ENCODE data around the gene THRSP. TPM values are rescaled to one million over a fixed set of nuclear protein-coding genes. Genes with fewer than 3 reads are reported as not detected.

The THRSP gene
- total and polyA plus RNA-seq, 2 experiments from 2014 or later: not detected

GRCh38 chr11:78038697-78039313 lies 24.9 kb upstream of the THRSP start:
- Histone ChIP-seq H3K27me3 (ENCODE audit: insufficient read depth) (no peaks in the 10 kb centered on the region), H3K79me2 (replicated peaks; ENCODE audit: insufficient read depth) (no peaks in the 10 kb centered on the region), H4K20me1 (replicated peaks; ENCODE audit: insufficient read depth) (no peaks in the 10 kb centered on the region), H3K27ac (ENCODE audit: low read depth) (no peak overlapping the region), H3K4me2 (no peak overlapping the region), H3K4me3 (no peak overlapping the region), H3F3A (replicated peaks; ENCODE audit: low read depth) (no peaks in the 10 kb centered on the region), H3K4me1 (ENCODE audit: insufficient read depth) (peaks cover 3% of the 10 kb centered on the region), H3K36me3 (ENCODE audit: insufficient read depth) (no peaks in the 10 kb centered on the region), H2AFZ (no peak overlapping the region), H3K9me2 (ENCODE audit: insufficient read depth) (peaks cover 6% of the 10 kb centered on the region; the same call in 1 of the 2 replicates)
- peaks cover 19% of the 10 kb centered on the region for H3K4me1 Mint-ChIP-seq
- H3K36me3 Mint-ChIP-seq (ENCODE audit: low read depth): no peaks in the 10 kb centered on the region
- no peak for ATAC-seq
- peaks cover 4% of the 10 kb centered on the region for H3K27me3 Mint-ChIP-seq (ENCODE audit: insufficient read depth, low read depth, poor library complexity)
- H3K9me3 Mint-ChIP-seq: no peaks in the 10 kb centered on the region
- no peak overlapping the region for H3K27ac Mint-ChIP-seq
- no peak overlapping the region for H3K4me3 Mint-ChIP-seq
- TF ChIP-seq ZNF462 (CRISPR knock-in tag; IDR thresholded peaks at IDR 0.05): no peak
- no peak for TF ChIP-seq EZH2phosphoT487 (IDR thresholded peaks at IDR 0.05; ENCODE audit: unreplicated experiment)
- no peak for TF ChIP-seq ETS1 (IDR thresholded peaks at IDR 0.05)
- no peak for TF ChIP-seq ZNF114 (CRISPR knock-in tag; IDR thresholded peaks at IDR 0.05)
- TF ChIP-seq, protein P1, sequence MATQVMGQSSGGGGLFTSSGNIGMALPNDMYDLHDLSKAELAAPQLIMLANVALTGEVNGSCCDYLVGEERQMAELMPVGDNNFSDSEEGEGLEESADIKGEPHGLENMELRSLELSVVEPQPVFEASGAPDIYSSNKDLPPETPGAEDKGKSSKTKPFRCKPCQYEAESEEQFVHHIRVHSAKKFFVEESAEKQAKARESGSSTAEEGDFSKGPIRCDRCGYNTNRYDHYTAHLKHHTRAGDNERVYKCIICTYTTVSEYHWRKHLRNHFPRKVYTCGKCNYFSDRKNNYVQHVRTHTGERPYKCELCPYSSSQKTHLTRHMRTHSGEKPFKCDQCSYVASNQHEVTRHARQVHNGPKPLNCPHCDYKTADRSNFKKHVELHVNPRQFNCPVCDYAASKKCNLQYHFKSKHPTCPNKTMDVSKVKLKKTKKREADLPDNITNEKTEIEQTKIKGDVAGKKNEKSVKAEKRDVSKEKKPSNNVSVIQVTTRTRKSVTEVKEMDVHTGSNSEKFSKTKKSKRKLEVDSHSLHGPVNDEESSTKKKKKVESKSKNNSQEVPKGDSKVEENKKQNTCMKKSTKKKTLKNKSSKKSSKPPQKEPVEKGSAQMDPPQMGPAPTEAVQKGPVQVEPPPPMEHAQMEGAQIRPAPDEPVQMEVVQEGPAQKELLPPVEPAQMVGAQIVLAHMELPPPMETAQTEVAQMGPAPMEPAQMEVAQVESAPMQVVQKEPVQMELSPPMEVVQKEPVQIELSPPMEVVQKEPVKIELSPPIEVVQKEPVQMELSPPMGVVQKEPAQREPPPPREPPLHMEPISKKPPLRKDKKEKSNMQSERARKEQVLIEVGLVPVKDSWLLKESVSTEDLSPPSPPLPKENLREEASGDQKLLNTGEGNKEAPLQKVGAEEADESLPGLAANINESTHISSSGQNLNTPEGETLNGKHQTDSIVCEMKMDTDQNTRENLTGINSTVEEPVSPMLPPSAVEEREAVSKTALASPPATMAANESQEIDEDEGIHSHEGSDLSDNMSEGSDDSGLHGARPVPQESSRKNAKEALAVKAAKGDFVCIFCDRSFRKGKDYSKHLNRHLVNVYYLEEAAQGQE (IDR thresholded peaks at IDR 0.05; ENCODE audit: unreplicated experiment): no peak
- no peak for TF ChIP-seq POLR2AphosphoS5 (IDR thresholded peaks at IDR 0.05; ENCODE audit: low read depth)
- no peak for TF ChIP-seq CTCF (conservative IDR thresholded peaks at IDR 0.05; ENCODE audit: low read depth in 2 of 2)
- no peak for TF ChIP-seq NANOG (IDR thresholded peaks at IDR 0.05; ENCODE audit: borderline replicate concordance)
- no peak for TF ChIP-seq JUNB (IDR thresholded peaks at IDR 0.05; ENCODE audit: unreplicated experiment)
- TF ChIP-seq CREB1 (CRISPR knock-in tag; IDR thresholded peaks at IDR 0.05; ENCODE audit: low read depth): no peak
- no peak for TF ChIP-seq STAT1 (IDR thresholded peaks at IDR 0.05; ENCODE audit: unreplicated experiment)
- TF ChIP-seq EZH2 (IDR thresholded peaks at IDR 0.05; ENCODE audit: low read depth, unreplicated experiment): no peak
- no peak for TF ChIP-seq ZNF331 (CRISPR knock-in tag; IDR thresholded peaks at IDR 0.05; ENCODE audit: low read depth)
- DNase-seq (ENCODE audit: low spot score): no peak
